ENCODE measurements around the gene TRPM6.
"Not testable (repeated sequence)": the region's sequence is repeated elsewhere in the genome, so short reads cannot be mapped to it uniquely, and the experiment has no call there.

Gene TRPM6

GRCh38 chr9:74887041-74887980 is at the start of gene TRPM6:
Gene TRPM6, minus strand, starts transcription at chr9:74887921. Its CDS starts 65 bp downstream, at chr9:74887856.
- DNase-seq (ENCODE audit: low read depth in 2 of 2), result no peak

- DNase-seq (ENCODE audit: low read depth in 2 of 2), result no peak
Measured at GRCh38 chr9:74935008-74935407, 47.3 kb upstream of the TRPM6 start.

GRCh38 chr9:74921737-74922136 is 34.0 kb upstream of the TRPM6 start:
- DNase-seq (ENCODE audit: low read depth in 2 of 2), result no peak

DNA sequence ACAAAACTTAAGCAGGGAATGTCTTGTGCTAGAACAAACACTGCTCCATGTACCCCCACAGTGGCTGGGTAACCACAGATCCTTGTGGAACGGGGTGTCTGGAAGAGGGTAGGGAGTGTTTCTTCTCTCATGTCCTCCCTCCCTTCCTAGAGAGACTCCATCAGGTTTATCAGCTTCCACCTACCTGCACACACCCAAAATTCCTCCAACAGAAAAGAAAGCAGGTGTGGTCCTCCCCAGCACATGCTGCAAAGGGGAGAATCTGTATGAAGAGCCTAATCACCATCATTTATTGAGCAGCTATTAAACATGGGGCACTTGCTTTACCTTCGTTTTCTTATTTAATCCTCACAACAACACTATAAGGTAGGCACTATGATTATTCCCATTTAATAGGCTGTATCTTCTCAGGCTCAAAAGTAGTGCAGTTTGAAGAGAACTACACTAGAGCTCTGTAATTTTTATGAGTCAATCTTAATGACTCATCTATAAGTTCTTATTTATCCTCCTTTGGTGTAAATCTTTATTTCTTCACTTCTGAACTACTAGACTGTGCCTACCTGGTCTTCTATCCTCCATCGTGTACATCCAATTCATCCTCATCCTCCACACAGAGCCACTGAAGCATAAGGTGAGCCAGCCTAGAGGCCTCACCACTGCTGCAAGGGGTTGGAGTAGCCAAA is 33.4 kb upstream of the TRPM6 start:
- DNase-seq (ENCODE audit: low read depth in 2 of 2), result no peak

- DNase-seq (ENCODE audit: low read depth in 2 of 2), result no peak
Measured at GRCh38 chr9:74910036-74910435, 22.3 kb upstream of the TRPM6 start.

- DNase-seq (ENCODE audit: low read depth in 2 of 2), result no peak
Measured at GRCh38 chr9:74908665-74909064, 20.9 kb upstream of the TRPM6 start.

GRCh38 chr9:74907085-74907484 is 19.4 kb upstream of the TRPM6 start:
- DNase-seq (ENCODE audit: low read depth in 2 of 2), result no peak

GRCh38 chr9:74901001-74901400 is 13.3 kb upstream of the TRPM6 start:
- DNase-seq (ENCODE audit: low read depth in 2 of 2), result no peak

DNA sequence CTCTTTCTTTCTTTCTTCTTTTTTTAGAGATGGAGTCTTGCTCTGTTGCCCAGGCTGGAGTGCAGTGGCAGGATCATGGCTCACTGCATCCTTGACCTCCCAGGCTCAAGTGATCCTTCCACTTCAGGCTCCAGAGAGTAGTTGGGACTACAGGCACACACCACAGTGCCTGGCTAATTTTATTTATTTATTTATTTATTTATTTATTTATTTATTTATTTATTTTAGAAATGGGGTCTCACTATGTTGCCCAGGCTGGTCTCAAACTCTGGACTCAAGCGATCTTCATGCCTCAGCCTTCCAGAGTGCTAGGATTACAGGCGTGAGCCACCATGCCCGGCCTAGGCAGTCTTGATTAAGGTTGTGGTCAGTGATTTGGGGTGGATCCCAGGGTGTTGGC is 728 bp upstream of the TRPM6 start:
- DNase-seq (ENCODE audit: low read depth in 2 of 2), result not testable (repeated sequence)

DNA sequence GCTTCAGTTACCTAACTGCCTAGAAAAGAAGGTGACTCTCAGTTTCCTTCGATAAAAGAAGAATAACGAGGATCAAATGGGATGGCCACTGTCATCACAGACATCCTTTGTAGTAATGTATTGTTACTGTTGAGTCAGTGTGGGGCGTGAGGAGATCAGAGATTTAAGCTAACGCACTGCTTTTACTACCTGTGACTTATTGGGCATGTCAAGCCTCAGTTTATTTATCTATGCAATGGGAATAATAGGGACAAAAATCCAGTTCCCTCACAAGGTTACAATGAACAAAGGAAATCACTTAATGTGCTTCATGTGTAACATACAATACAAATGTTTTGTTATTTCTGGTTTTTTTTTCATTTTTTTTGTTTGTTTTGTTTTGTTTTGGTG is 255 bp upstream of the TRPM6 start:
- no peak for DNase-seq (ENCODE audit: low read depth in 2 of 2)

GRCh38 chr9:74876382-74876949 is 11.3 kb downstream of the TRPM6 start:
- no peak for DNase-seq (ENCODE audit: low read depth in 2 of 2)

DNA sequence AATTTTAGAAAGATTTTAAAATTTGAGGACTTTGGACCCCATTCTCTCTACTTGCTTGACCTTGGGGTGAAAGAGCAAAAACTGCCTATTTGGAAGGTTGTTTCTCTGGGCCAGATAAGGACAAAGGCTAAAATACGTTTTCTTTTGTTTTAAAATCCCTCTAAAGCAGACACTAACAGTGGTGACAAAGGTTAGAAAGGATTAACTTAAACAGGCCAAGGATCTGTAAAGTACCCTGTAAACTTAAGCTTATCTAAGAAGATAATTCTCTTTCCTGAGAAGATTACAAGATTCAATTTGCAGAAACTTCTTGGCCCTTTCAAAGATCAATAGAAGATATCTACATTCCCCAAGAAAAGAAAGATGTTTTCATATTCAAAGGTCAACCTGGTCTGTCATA is 12.1 kb downstream of the TRPM6 start:
- no peak for DNase-seq (ENCODE audit: low read depth in 2 of 2)

DNA sequence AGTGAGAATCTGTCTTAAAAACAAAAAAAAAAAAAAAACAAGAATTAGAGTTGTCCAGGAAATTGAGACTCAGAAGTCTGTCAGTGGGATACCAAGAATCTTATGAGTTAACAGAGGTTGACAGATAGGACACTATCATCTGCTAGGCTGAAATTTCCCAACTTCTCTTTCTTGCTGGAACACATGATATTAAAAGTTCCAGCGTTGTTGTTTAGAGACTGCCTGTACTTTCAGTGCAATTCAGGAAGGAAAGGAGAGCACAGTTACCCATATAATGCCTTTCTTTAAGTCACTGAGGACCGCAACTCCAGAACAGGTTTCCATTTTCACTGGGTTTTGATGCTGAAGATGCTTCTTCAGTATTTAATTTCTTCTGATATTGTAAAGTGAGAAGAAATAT is 13.5 kb downstream of the TRPM6 start:
- no peak for DNase-seq (ENCODE audit: low read depth in 2 of 2)

- DNase-seq (ENCODE audit: low read depth in 2 of 2), result no peak
Measured at GRCh38 chr9:74872619-74873233, 15.0 kb downstream of the TRPM6 start.

GRCh38 chr9:74867483-74867882 is 20.2 kb downstream of the TRPM6 start:
- DNase-seq (ENCODE audit: low read depth in 2 of 2), result no peak

GRCh38 chr9:74865177-74865576 is 22.5 kb downstream of the TRPM6 start:
- DNase-seq (ENCODE audit: low read depth in 2 of 2), result no peak

DNA sequence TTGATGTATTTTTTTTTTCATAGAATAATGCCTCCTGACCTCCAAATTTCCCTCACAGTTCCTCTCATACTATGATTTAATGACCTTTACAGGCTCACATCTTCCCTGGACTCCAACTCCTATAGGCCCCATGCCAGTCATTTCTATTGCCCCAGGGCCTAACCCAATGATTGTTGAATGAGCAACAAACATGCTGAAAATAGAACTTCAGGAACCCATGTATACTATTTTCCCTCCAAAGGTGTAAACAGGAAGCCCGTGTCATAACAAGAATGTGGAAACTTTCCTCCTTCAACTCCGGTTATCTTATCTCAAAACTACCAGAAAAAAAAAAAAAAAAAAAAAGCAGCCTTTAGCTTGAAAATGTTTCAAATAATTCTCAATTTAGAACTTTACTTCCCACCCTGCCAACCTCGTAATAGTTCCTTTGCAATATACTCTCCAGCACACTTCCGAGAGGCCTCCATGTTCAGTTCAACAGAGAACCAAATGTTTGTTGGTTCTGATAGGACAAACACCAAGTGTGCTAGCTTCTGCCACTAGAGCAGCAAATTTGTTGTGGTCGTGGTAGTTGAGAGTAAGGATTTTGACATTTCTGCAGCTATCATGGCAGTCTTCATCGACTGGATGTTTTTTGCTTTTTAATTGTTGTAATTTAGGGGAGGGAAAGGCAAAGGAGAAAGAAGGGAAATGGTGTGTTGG is 25.8 kb downstream of the TRPM6 start:
- no peak for DNase-seq (ENCODE audit: low read depth in 2 of 2)

GRCh38 chr9:74861071-74861470 is 26.6 kb downstream of the TRPM6 start:
- DNase-seq (ENCODE audit: low read depth in 2 of 2), result no peak

DNA sequence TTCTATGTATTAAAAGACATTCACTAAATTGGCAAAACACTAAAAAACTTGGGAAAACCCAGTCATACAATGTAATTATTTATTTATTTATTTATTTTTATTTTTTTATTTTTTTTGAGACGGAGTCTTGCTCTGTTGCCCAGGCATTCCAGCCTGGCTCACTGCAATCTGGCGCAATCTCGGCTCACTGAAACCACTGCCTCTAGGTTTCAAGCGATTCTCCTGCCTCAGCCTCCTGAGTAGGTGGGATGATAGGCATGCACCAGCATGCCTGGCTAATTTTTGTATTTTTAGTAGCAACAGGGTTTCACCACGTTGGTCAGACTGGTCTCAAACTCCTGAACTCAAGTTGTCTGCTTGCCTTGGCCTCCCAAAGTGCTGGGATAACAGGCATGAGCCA is 27.5 kb downstream of the TRPM6 start:
- DNase-seq (ENCODE audit: low read depth in 2 of 2), result not testable (repeated sequence)

GRCh38 chr9:74859786-74860185 is 27.9 kb downstream of the TRPM6 start:
- DNase-seq (ENCODE audit: low read depth in 2 of 2), result no peak

- DNase-seq (ENCODE audit: low read depth in 2 of 2), result no peak
Measured at GRCh38 chr9:74858751-74859414, 28.8 kb downstream of the TRPM6 start.
